Activated CD4-positive, CD25-positive, alpha-beta regulatory T cell treated with anti-CD3 and anti-CD28 coated beads, Interleukin-2, amount 50 U/mL, for 72 hours (primary cell): ENCODE results near the gene HHAT.
"Not testable (repeated sequence)": the region's sequence is repeated elsewhere in the genome, so short reads cannot be mapped to it uniquely, and the experiment has no call there.

ENCODE experiments used
- DNase-seq: peaks from one replicate; pipeline ENCODE4 v3.0.0; 2021

The HHAT gene

DNA sequence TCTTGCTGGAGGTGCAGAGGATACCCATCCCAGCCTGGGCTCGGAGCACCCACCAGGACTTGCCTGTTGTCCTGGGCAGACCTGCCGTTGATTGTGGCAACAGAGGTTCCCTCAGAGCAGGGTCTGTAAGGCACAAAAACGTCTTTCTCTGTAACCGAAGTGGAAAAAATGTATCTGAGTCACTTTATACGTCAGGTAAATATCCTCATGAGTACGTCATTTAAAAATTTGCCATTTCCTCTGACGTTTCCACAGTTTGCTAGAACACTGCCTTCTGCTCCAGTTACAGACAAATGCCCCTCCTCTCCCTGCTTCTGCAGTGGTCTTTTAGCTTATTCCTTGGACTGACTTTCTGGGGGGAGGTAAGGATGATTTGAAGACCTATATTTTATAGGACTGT is 326.8 kb downstream of the HHAT start:
- DNase-seq, result no peak

- DNase-seq, result no peak
Measured at GRCh38 chr1:210657806-210658205, 329.1 kb downstream of the HHAT start.

GRCh38 chr1:210661520-210661919 is 332.8 kb downstream of the HHAT start:
- DNase-seq, result not testable (repeated sequence)

- DNase-seq, result no peak
Measured at GRCh38 chr1:210662291-210663050, 333.8 kb downstream of the HHAT start.

- no peak for DNase-seq
Measured at GRCh38 chr1:210663730-210664573, 335.2 kb downstream of the HHAT start.

GRCh38 chr1:210669951-210670350 is 341.2 kb downstream of the HHAT start:
- DNase-seq, result no peak

DNA sequence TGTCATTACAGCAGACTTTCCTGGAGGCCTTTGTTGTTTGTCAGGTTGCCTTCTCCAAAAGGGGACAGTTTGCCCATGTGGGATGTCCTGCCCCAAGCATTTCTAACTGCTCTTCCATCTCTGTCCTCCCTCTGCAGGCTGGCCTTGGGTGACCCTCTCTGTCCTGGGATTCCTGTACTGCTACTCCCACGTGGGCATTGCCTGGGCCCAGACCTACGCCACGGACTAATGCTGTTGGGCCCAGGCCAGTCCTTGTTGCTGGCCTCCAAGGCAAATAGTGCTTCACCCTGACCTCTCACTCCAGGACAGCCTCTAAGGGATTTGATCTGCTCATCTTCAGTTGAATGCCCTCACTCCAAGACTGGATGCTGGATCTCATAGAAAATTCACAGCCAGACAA is 345.4 kb downstream of the HHAT start:
- DNase-seq, result no peak

- DNase-seq, result no peak
Measured at GRCh38 chr1:210676539-210676938, 347.8 kb downstream of the HHAT start.

GRCh38 chr1:210677533-210677932 is 348.8 kb downstream of the HHAT start:
- DNase-seq, result no peak

GRCh38 chr1:210678306-210678705 is 349.6 kb downstream of the HHAT start:
- no peak for DNase-seq

DNA sequence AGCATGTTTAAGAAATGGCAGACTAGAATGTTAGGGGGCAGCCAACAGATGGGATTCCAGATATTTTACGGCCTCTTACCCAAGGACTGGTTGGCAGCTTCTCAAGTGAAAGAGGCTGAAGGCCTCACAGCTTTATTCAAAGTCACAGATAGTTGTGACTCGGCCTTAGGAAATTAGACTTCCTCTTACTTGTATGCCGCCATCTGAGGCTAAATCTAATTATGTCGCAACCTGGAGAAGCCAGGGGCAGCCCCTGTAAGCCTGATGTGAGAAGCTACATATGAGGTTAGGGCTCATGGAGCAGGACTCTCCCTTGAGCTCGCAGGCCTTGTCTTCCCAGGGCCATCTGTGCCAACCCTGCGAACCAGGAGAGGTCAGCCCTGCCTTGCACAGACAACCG is 352.5 kb downstream of the HHAT start:
- no peak for DNase-seq

- DNase-seq, result no peak
Measured at GRCh38 chr1:210683403-210684047, 354.8 kb downstream of the HHAT start.

DNA sequence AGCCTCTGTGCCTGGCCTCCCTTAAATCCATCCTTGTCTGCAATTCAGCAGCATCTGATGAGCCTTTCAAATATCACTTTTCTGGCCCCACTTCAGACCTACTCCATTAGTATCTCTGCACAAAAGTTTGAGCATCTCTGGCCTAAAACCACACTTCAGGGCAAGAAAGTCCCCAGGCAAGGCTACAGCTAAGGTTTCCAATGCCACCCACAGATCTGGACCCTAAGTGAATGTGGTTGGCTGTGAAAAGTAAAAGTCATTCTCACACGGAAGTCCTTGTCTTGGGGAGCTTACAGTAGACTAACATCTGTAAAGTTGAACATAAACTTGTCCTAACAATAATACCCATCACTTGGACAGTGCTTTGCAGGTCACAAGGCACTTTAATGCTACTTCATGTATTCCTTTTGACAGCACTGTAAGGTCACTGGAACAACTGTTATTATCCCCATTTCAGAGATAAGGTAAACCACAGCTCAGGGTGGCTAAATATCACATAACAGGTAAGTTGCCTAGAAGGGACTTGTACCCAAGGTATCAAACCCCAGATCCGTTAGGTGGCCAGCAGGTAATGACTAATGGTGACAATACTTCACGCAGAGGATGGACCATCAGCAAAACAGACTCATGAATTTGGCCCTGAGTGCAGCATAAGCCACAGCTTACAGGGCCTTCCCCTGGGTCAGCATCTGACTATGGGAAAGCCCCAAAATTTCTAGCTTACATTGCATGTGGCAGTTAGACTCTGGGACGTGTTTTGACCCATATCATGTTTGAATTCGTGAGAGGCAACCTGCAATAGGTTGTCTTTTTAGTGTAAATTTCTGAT is 356.0 kb downstream of the HHAT start:
- no peak for DNase-seq

GRCh38 chr1:210685295-210685650 is 356.6 kb downstream of the HHAT start:
- no peak for DNase-seq

- no peak for DNase-seq
Measured at GRCh38 chr1:210686841-210687240, 358.1 kb downstream of the HHAT start.

- no peak for DNase-seq
Measured at GRCh38 chr1:210687582-210688279, 359.0 kb downstream of the HHAT start.

DNA sequence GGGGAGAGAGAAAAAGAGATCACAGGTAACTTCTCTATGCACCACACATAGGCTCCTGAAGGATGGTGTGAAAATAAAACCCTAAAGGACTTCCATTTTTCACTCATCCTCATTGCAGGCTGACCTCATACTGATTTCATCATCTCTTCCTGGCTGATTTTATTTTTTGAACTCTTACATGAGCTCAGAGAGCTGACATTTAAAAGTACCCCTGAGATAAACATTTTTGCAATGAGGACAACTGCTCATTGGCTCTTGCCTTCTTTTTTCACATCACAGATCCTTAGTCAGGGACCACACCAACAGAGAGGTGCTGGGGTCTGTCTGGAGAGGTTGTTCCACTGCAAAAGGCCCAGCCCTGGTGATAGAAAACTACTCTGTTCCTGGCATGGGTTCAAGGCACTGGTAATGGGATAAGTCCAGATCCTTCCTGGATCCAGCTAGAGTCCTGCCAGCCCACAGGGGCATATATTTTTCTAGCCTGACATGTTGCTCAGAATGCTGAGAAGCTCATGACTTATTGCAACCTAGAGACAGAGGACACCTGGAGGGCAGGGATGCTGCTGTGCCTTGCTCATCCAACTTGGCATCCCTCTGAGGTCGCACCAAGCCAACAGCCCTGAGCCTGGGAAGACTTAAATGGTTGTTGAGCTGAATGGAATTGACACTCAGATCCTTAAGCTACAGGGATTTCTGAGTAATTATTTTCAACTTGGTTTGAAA is 360.0 kb downstream of the HHAT start:
- no peak for DNase-seq

- no peak for DNase-seq
Measured at GRCh38 chr1:210689826-210690225, 361.1 kb downstream of the HHAT start.

GRCh38 chr1:210690236-210690635 is 361.5 kb downstream of the HHAT start:
- no peak for DNase-seq

DNA sequence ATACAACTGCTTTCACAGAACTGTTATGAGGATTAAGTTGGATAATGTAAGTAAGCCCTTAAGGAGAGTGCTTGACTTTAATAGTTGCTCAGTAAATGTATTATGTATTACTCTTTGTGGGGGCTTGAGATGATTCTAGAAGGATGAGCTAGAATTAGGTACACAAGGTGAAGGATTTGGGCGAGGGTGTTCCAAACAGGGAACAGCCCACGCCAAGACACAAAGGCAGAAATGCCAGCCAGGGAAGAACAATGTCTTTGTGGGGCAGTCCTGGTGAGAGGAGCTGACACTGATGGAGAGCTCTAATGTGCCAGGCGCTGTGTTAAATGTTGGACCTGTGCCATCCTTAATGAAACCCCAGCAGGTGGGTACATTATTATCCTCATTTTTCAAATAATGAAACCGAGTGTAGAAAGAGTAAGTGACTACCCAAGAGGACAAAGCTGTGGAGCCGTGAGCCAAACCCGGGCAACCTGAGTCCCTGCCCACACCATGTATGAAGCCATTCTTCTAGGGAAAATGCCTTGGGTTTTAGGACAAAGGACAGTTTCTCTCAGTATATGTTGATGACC is 362.4 kb downstream of the HHAT start:
- DNase-seq, result no peak

GRCh38 chr1:210692796-210693195 is 364.1 kb downstream of the HHAT start:
- DNase-seq, result no peak
